HuH-7.5 (cell line): Measurements from ENCODE around the gene ANKMY2.
"Not testable (repeated sequence)": the region's sequence is repeated elsewhere in the genome, so short reads cannot be mapped to it uniquely, and the experiment has no call there.

Experiments used
- DNase-seq: peaks from one replicate; pipeline ENCODE4 v3.0.0; 2011; ENCODE audit warnings: low spot score

Gene ANKMY2

GRCh38 chr7:16645593-16646471 is at the start of gene ANKMY2, which contains the start of gene BZW2:
Gene ANKMY2, minus strand, starts transcription at chr7:16645754. Its CDS starts 181 bp downstream, at chr7:16645573.
Gene BZW2, plus strand, starts transcription at chr7:16646181. Its CDS starts 19,263 bp downstream, at chr7:16665444.
- peak; percentile 91 for DNase-seq

GRCh38 chr7:16694806-16695205 is 49.3 kb upstream of the ANKMY2 start:
- no peak for DNase-seq

- DNase-seq, result no peak
Observed at GRCh38 chr7:16693601-16694318, 48.2 kb upstream of the ANKMY2 start.

- DNase-seq, result no peak
Observed at GRCh38 chr7:16691241-16691640, 45.7 kb upstream of the ANKMY2 start.

- DNase-seq, result no peak
Observed at GRCh38 chr7:16688249-16688648, 42.7 kb upstream of the ANKMY2 start.

GRCh38 chr7:16685535-16685934 is 40.0 kb upstream of the ANKMY2 start:
- no peak for DNase-seq

- DNase-seq, result no peak
Observed at GRCh38 chr7:16684935-16685334, 39.4 kb upstream of the ANKMY2 start.

GRCh38 chr7:16678645-16679566 is 33.4 kb upstream of the ANKMY2 start:
- not testable (repeated sequence) for DNase-seq

- no peak for DNase-seq
Observed at GRCh38 chr7:16677978-16678494, 32.5 kb upstream of the ANKMY2 start.

- DNase-seq, result no peak
Observed at GRCh38 chr7:16675277-16675676, 29.7 kb upstream of the ANKMY2 start.

- DNase-seq, result no peak
Observed at GRCh38 chr7:16671811-16672210, 26.3 kb upstream of the ANKMY2 start.

- no peak for DNase-seq
Observed at GRCh38 chr7:16670731-16671344, 25.3 kb upstream of the ANKMY2 start.

- no peak for DNase-seq
Observed at GRCh38 chr7:16670021-16670420, 24.5 kb upstream of the ANKMY2 start.

- no peak for DNase-seq
Observed at GRCh38 chr7:16669581-16669980, 24.0 kb upstream of the ANKMY2 start.

GRCh38 chr7:16668978-16669377 is 23.4 kb upstream of the ANKMY2 start:
- no peak for DNase-seq

GRCh38 chr7:16668049-16668858 is 22.7 kb upstream of the ANKMY2 start:
- no peak for DNase-seq

- no peak for DNase-seq
Observed at GRCh38 chr7:16667355-16667754, 21.8 kb upstream of the ANKMY2 start.

- no peak for DNase-seq
Observed at GRCh38 chr7:16661924-16662323, 16.4 kb upstream of the ANKMY2 start.

- DNase-seq, result no peak
Observed at GRCh38 chr7:16660702-16661464, 15.3 kb upstream of the ANKMY2 start.
